Measurements from ENCODE around the gene ZNF606.

ZNF606 gene

GRCh38 chr19:57927587-57927986 lies 75.0 kb downstream of the ZNF606 start:
- DNase-seq (ENCODE audit: low spot score) = no peak

All from Ammon's horn (tissue), 1 donor.